Caco-2 (cell line): ENCODE results near the gene PARP6. TPM values are rescaled to one million over a fixed set of nuclear protein-coding genes. Genes with fewer than 3 reads are reported as not detected.

Experiments used
- BruUV-seq: library from RNA; stranded (reverse); fragments of 400-500 nt; replicated peaks from 2 replicates; lab custom pipeline; 2021; lab: Mats Ljungman, UMichigan
- CTCF ChIA-PET: fragments of 300-600 bp; sonication (Branson Sonifier 250); formaldehyde crosslinking; loops from one replicate; lab custom pipeline; 2022; ENCODE audit warnings: antibody characterized with exemption; lab: Charles Lee
- POLR2A ChIA-PET: fragments of 300-600 bp; sonication (Branson Sonifier 250); formaldehyde crosslinking; loops from one replicate; lab custom pipeline; 2022; ENCODE audit warnings: antibody characterized with exemption; lab: Charles Lee
- DNase-seq, 2 experiments: peaks; one replicate each; pipeline versions ENCODE4 v3.0.0 to v3.0.0-alpha.2; 2020 to 2022
- H3K27me3 ChIP-seq: replicated peaks from 2 replicates; pipeline ENCODE4 v1.6.0; 2011; ENCODE audit warnings: low read length; ENCODE audit not compliant: control insufficient read depth, insufficient read depth
- H3K36me3 ChIP-seq: 2 replicates; pipeline ENCODE4 v1.5.1; 2011; ENCODE audit warnings: low read length; ENCODE audit not compliant: control insufficient read depth, insufficient read depth
- H3K4me1 ChIP-seq: fragments of 250-450 bp; sonication (Bioruptor Pico); 2 replicates; pipeline ENCODE4 v1.5.1; 2020; ENCODE audit warnings: mild to moderate bottlenecking
- H3K4me3 ChIP-seq: 2 replicates; pipeline ENCODE4 v1.5.1; 2011; ENCODE audit warnings: low read depth, mild to moderate bottlenecking, control low read depth, low read length
- H3K9me3 ChIP-seq: fragments of 250-450 bp; sonication (Bioruptor Pico); 2 replicates; pipeline ENCODE4 v1.5.1; 2020; ENCODE audit warnings: mild to moderate bottlenecking, moderate library complexity
- H3K27ac Mint-ChIP-seq: one replicate; pipeline ENCODE4 v1.8.0; 2022; ENCODE audit warnings: mixed read lengths; ENCODE audit not compliant: unreplicated experiment
- H3K27me3 Mint-ChIP-seq: one replicate; pipeline ENCODE4 v1.8.0; 2022; ENCODE audit warnings: mixed read lengths; ENCODE audit not compliant: insufficient read depth, unreplicated experiment
- H3K36me3 Mint-ChIP-seq: one replicate; pipeline ENCODE4 v1.8.0; 2022; ENCODE audit warnings: mild to moderate bottlenecking, mixed read lengths; ENCODE audit not compliant: insufficient read depth, unreplicated experiment
- H3K4me1 Mint-ChIP-seq: one replicate; pipeline ENCODE4 v1.8.0; 2022; ENCODE audit warnings: low read depth, mixed read lengths; ENCODE audit not compliant: unreplicated experiment
- H3K4me3 Mint-ChIP-seq: one replicate; pipeline ENCODE4 v1.8.0; 2022; ENCODE audit warnings: mild to moderate bottlenecking, moderate library complexity, mixed read lengths; ENCODE audit not compliant: unreplicated experiment
- H3K9me3 Mint-ChIP-seq: one replicate; pipeline ENCODE4 v1.8.0; 2022; ENCODE audit warnings: mixed read lengths; ENCODE audit not compliant: unreplicated experiment
- intact Hi-C: fragments of 100-400 bp; cut with micrococcal nuclease; formaldehyde crosslinking; loops from one replicate; pipeline ENCODE4 v1.10.0; 2022; ENCODE audit not compliant: unreplicated experiment
- total RNA-seq: library from RNA; stranded (reverse); gene quantifications from 2 replicates; pipeline ENCODE4 v1.2.3, GENCODE V29; 2022
- TF ChIP-seq, protein P1 (sequence below), 2 experiments: fragments of 200-600 bp in 1 of 2; IDR thresholded peaks; 1 replicate in 1 of 2; 2 replicates in 1 of 2; pipeline versions ENCODE4 v1.5.1 to v1.8.0; 2011 to 2022; ENCODE audit warnings: antibody characterized with exemption in 1 of 2, control low read depth in 1 of 2, inconsistent platforms in 1 of 2, low read depth in 1 of 2, low read length in 1 of 2, mild to moderate bottlenecking in 1 of 2, moderate library complexity in 1 of 2; ENCODE audit not compliant: insufficient read depth in 1 of 2, severe bottlenecking in 1 of 2, unreplicated experiment in 1 of 2

PARP6 gene
- total RNA-seq, 1 experiment from 2014 or later = 62.2 TPM

DNA sequence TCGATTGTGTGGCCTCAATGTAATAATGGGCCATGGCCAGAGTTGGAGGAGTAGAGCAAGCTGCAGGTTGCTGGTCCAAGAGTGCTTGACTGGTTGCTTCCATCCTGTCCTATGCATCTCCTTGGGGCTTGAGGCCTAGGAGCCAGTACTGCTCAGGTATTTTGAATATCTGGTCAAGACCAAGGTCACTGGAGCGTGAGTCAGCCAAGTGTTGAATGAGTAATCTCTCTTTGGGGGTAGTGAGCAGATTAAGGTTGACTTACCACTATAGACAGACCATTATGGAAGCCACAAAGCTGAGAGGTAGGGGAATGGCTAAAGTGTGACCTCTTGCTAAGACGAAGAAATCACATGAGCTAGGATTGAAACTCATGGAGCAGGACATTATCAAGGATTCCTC is 9.4 kb upstream of the PARP6 start:
- TF ChIP-seq, protein P1, sequence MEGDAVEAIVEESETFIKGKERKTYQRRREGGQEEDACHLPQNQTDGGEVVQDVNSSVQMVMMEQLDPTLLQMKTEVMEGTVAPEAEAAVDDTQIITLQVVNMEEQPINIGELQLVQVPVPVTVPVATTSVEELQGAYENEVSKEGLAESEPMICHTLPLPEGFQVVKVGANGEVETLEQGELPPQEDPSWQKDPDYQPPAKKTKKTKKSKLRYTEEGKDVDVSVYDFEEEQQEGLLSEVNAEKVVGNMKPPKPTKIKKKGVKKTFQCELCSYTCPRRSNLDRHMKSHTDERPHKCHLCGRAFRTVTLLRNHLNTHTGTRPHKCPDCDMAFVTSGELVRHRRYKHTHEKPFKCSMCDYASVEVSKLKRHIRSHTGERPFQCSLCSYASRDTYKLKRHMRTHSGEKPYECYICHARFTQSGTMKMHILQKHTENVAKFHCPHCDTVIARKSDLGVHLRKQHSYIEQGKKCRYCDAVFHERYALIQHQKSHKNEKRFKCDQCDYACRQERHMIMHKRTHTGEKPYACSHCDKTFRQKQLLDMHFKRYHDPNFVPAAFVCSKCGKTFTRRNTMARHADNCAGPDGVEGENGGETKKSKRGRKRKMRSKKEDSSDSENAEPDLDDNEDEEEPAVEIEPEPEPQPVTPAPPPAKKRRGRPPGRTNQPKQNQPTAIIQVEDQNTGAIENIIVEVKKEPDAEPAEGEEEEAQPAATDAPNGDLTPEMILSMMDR (IDR thresholded peaks at IDR 0.05; ENCODE audit: insufficient read depth in 1 of 2, low read depth in 1 of 2, low read length in 1 of 2, severe bottlenecking in 1 of 2, unreplicated experiment in 1 of 2) = no peak
- no peaks in the 10 kb centered on the region for H3K36me3 ChIP-seq
- POLR2A ChIA-PET = no interaction called here
- no peak for DNase-seq
- no peak overlapping the region for H3K4me3 ChIP-seq
- H3K4me3 Mint-ChIP-seq = no peak overlapping the region
- no peaks in the 10 kb centered on the region for H3K27me3 Mint-ChIP-seq
- H3K4me1 ChIP-seq = no peaks in the 10 kb centered on the region
- no peaks in the 10 kb centered on the region for H3K36me3 Mint-ChIP-seq
- BruUV-seq = no TSS peak
- H3K9me3 ChIP-seq = no peaks in the 10 kb centered on the region
- intact Hi-C loops = no loop called here
- no peaks in the 10 kb centered on the region for H3K9me3 Mint-ChIP-seq
- no peak overlapping the region for H3K27ac Mint-ChIP-seq
- CTCF ChIA-PET = no interaction called here
- no peaks in the 10 kb centered on the region for H3K4me1 Mint-ChIP-seq
- H3K27me3 ChIP-seq = no peaks in the 10 kb centered on the region

- TF ChIP-seq, protein P1 (IDR thresholded peaks at IDR 0.05; ENCODE audit: insufficient read depth in 1 of 2, low read depth in 1 of 2, low read length in 1 of 2, severe bottlenecking in 1 of 2, unreplicated experiment in 1 of 2) = no peak
- H3K9me3 ChIP-seq = no peaks in the 10 kb centered on the region
- no peaks in the 10 kb centered on the region for H3K27me3 Mint-ChIP-seq
- no peaks in the 10 kb centered on the region for H3K9me3 Mint-ChIP-seq
- H3K36me3 Mint-ChIP-seq = no peaks in the 10 kb centered on the region
- ChIA-PET POLR2A (no interaction called here), CTCF (no interaction called here)
- no peak for DNase-seq
- H3K4me3 ChIP-seq = no peak overlapping the region
- H3K27ac Mint-ChIP-seq = no peak overlapping the region
- H3K4me1 ChIP-seq = no peaks in the 10 kb centered on the region
- intact Hi-C loops = no loop called here
- H3K27me3 ChIP-seq = no peaks in the 10 kb centered on the region
- H3K4me1 Mint-ChIP-seq = no peaks in the 10 kb centered on the region
- BruUV-seq = no TSS peak
- H3K4me3 Mint-ChIP-seq = no peak overlapping the region
- no peaks in the 10 kb centered on the region for H3K36me3 ChIP-seq
Measured at GRCh38 chr15:72280751-72281150, 8.4 kb upstream of the PARP6 start.

- H3K4me1 ChIP-seq = no peaks in the 10 kb centered on the region
- Mint-ChIP-seq H3K9me3 (no peaks in the 10 kb centered on the region), H3K4me3 (no peak overlapping the region), H3K27ac (no peak overlapping the region), H3K27me3 (no peaks in the 10 kb centered on the region), H3K36me3 (no peaks in the 10 kb centered on the region), H3K4me1 (no peaks in the 10 kb centered on the region)
- intact Hi-C loops = no loop called here
- TF ChIP-seq, protein P1 (IDR thresholded peaks at IDR 0.05; ENCODE audit: insufficient read depth in 1 of 2, low read depth in 1 of 2, low read length in 1 of 2, severe bottlenecking in 1 of 2, unreplicated experiment in 1 of 2) = no peak
- no peak for DNase-seq
- H3K27me3 ChIP-seq = no peaks in the 10 kb centered on the region
- BruUV-seq = no TSS peak
- H3K4me3 ChIP-seq = no peak overlapping the region
- H3K36me3 ChIP-seq = no peaks in the 10 kb centered on the region
- ChIA-PET POLR2A (no interaction called here), CTCF (no interaction called here)
- H3K9me3 ChIP-seq = no peaks in the 10 kb centered on the region
Measured at GRCh38 chr15:72278737-72279136, 6.4 kb upstream of the PARP6 start.
